IMR-90 (cell line): ENCODE measurements around the gene CSNK1G2. TPM values are rescaled to one million over a fixed set of nuclear protein-coding genes. Genes with fewer than 3 reads are reported as not detected.

ENCODE experiments used
- ATAC-seq: fragments of 200-7000 bp; cut with Tn5 transposase; 2 replicates; pipeline ENCODE4 v1.9.1; 2020; ENCODE audit warnings: low read depth, mild to moderate bottlenecking, moderate library complexity
- BruUV-seq: library from RNA; stranded (reverse); fragments of 400-500 nt; replicated peaks from 2 replicates; lab custom pipeline; 2021; lab: Mats Ljungman, UMichigan
- CTCF ChIA-PET: fragments of 300-600 bp; formaldehyde crosslinking; extraction: SDS; loops from one replicate; lab custom pipeline; 2021; ENCODE audit warnings: antibody characterized with exemption; lab: Yijun Ruan, JAX
- POLR2A ChIA-PET: fragments of 300-600 bp; sonication (Branson Sonifier 250); formaldehyde crosslinking; loops from one replicate; lab custom pipeline; 2022; ENCODE audit warnings: antibody characterized with exemption; ENCODE audit not compliant: unreplicated experiment; lab: Charles Lee
- DNase-seq: peaks from one replicate; pipeline ENCODE4 v3.0.0; 2013
- H2AFZ ChIP-seq: replicated peaks from 2 replicates; pipeline ENCODE3; 2013; ENCODE audit warnings: low read length, mild to moderate bottlenecking; ENCODE audit not compliant: poor library complexity
- H2AK5ac ChIP-seq: 2 replicates; pipeline ENCODE4 v1.6.1; 2013; ENCODE audit warnings: low read depth, low read length, inconsistent platforms
- H2AK9ac ChIP-seq: replicated peaks from 2 replicates; pipeline ENCODE3; 2013; ENCODE audit warnings: mild to moderate bottlenecking, low read depth, low read length, moderate library complexity; ENCODE audit not compliant: poor library complexity
- H2BK120ac ChIP-seq: 2 replicates; pipeline ENCODE4 v1.6.1; 2013; ENCODE audit warnings: low read depth, low read length, inconsistent platforms
- H2BK15ac ChIP-seq: 3 replicates; pipeline ENCODE4 v1.6.1; 2013; ENCODE audit warnings: low read depth, low read length, inconsistent platforms
- H2BK20ac ChIP-seq: 2 replicates; pipeline ENCODE4 v1.6.1; 2013; ENCODE audit warnings: low read depth, mild to moderate bottlenecking, inconsistent platforms, low read length, moderate library complexity
- H2BK5ac ChIP-seq: 2 replicates; pipeline ENCODE4 v1.6.1; 2013; ENCODE audit warnings: mild to moderate bottlenecking, low read depth, low read length, inconsistent platforms; ENCODE audit not compliant: poor library complexity, severe bottlenecking
- H3K14ac ChIP-seq: replicated peaks from 2 replicates; pipeline ENCODE4 v1.6.1; 2013; ENCODE audit warnings: low read depth, low read length, inconsistent platforms
- H3K18ac ChIP-seq: 2 replicates; pipeline ENCODE4 v1.6.1; 2013; ENCODE audit warnings: low read depth, low read length, control low read depth
- H3K23ac ChIP-seq: 2 replicates; pipeline ENCODE4 v1.6.1; 2013; ENCODE audit warnings: low read depth, low read length, inconsistent platforms
- H3K27ac ChIP-seq: 2 replicates; pipeline ENCODE4 v1.5.1; 2013; ENCODE audit warnings: mild to moderate bottlenecking, control low read depth, low read length; ENCODE audit not compliant: insufficient read depth
- H3K27me3 ChIP-seq: 2 replicates; pipeline ENCODE4 v1.6.1; 2013; ENCODE audit warnings: low read length; ENCODE audit not compliant: control insufficient read depth, insufficient read depth
- H3K36me3 ChIP-seq: 2 replicates; pipeline ENCODE4 v1.6.1; 2013; ENCODE audit warnings: low read length, mixed read lengths; ENCODE audit not compliant: control insufficient read depth, insufficient read depth
- H3K4ac ChIP-seq: 2 replicates; pipeline ENCODE4 v1.6.1; 2013; ENCODE audit warnings: low read depth, low read length, inconsistent platforms
- H3K4me1 ChIP-seq: 2 replicates; pipeline ENCODE4 v1.6.1; 2013; ENCODE audit warnings: low read length, mixed read lengths; ENCODE audit not compliant: control insufficient read depth, insufficient read depth
- H3K4me2 ChIP-seq: 2 replicates; pipeline ENCODE4 v1.6.1; 2013; ENCODE audit warnings: low read depth, mild to moderate bottlenecking, control low read depth, low read length, moderate library complexity
- H3K4me3 ChIP-seq: 2 replicates; pipeline ENCODE4 v1.5.1; 2013; ENCODE audit warnings: low read depth, mild to moderate bottlenecking, control low read depth, low read length, moderate library complexity; ENCODE audit not compliant: insufficient read depth
- H3K56ac ChIP-seq: 2 replicates; pipeline ENCODE4 v1.6.1; 2013; ENCODE audit warnings: low read length, inconsistent platforms; ENCODE audit not compliant: insufficient read depth; ENCODE audit errors: extremely low read depth
- H3K79me1 ChIP-seq, 2 experiments: 2 replicates each; pipeline ENCODE4 v1.6.1; 2013; ENCODE audit warnings: low read length in 2 of 2, inconsistent platforms in 1 of 2, low read depth in 1 of 2
- H3K9ac ChIP-seq: 2 replicates; pipeline ENCODE4 v1.6.1; 2013; ENCODE audit warnings: low read depth, low read length, control low read depth
- H3K9me1 ChIP-seq: 2 replicates; pipeline ENCODE4 v1.6.1; 2013; ENCODE audit warnings: low read length, inconsistent platforms; ENCODE audit not compliant: insufficient read depth
- H3K9me3 ChIP-seq: 2 replicates; pipeline ENCODE4 v1.6.1; 2013; ENCODE audit warnings: low read length; ENCODE audit not compliant: control insufficient read depth, insufficient read depth
- H4K20me1 ChIP-seq: 2 replicates; pipeline ENCODE4 v1.6.1; 2013; ENCODE audit warnings: low read length, inconsistent platforms; ENCODE audit not compliant: insufficient read depth
- H4K5ac ChIP-seq: 2 replicates; pipeline ENCODE4 v1.6.1; 2013; ENCODE audit warnings: mild to moderate bottlenecking, low read depth, low read length, control low read depth
- H4K8ac ChIP-seq, 2 experiments: 2 replicates each; pipeline ENCODE4 v1.6.1; 2013; ENCODE audit warnings: low read depth in 2 of 2, low read length in 2 of 2, control low read depth in 1 of 2, inconsistent platforms in 1 of 2
- H4K91ac ChIP-seq: 2 replicates; pipeline ENCODE4 v1.6.1; 2013; ENCODE audit warnings: low read depth, low read length, inconsistent platforms; ENCODE audit not compliant: insufficient read depth
- BHLHE40 ChIP-seq: fragments of 150-350 bp; IDR thresholded peaks from 2 replicates; pipeline ENCODE4 v1.6.1; 2016; ENCODE audit warnings: mild to moderate bottlenecking, low read depth, low read length
- CEBPB ChIP-seq: IDR thresholded peaks from 2 replicates; pipeline ENCODE4 v1.6.1; 2012; ENCODE audit warnings: low read depth, low read length, improper control_type of control experiment
- CHD1 ChIP-seq: IDR thresholded peaks from 2 replicates; pipeline ENCODE4 v1.6.1; 2012; ENCODE audit warnings: low read depth, low read length, improper control_type of control experiment
- CTCF ChIP-seq: conservative IDR thresholded peaks from 2 replicates; pipeline ENCODE4 v1.5.1; 2012; ENCODE audit warnings: mild to moderate bottlenecking, low read depth, low read length, improper control_type of control experiment
- FOS ChIP-seq: fragments of 150-350 bp; IDR thresholded peaks from 2 replicates; pipeline ENCODE4 v1.6.1; 2016; ENCODE audit warnings: low read depth, low read length
- MAFK ChIP-seq: IDR thresholded peaks from 2 replicates; pipeline ENCODE4 v1.6.1; 2012; ENCODE audit warnings: low read depth, low read length, improper control_type of control experiment
- MAZ ChIP-seq: IDR thresholded peaks from 2 replicates; pipeline ENCODE4 v1.6.1; 2012; ENCODE audit warnings: low read depth, mild to moderate bottlenecking, low read length, improper control_type of control experiment, moderate library complexity, borderline replicate concordance
- MXI1 ChIP-seq: IDR thresholded peaks from 2 replicates; pipeline ENCODE4 v1.6.1; 2012; ENCODE audit warnings: low read depth, mild to moderate bottlenecking, low read length, moderate library complexity, borderline replicate concordance
- NFE2L2 ChIP-seq: fragments of 150-350 bp; IDR thresholded peaks from 2 replicates; pipeline ENCODE4 v1.6.1; 2016; ENCODE audit warnings: low read depth, mild to moderate bottlenecking, low read length
- POLR2A ChIP-seq: IDR thresholded peaks from 2 replicates; pipeline ENCODE4 v1.6.1; 2012; ENCODE audit warnings: mild to moderate bottlenecking, low read depth, low read length
- RAD21 ChIP-seq: IDR thresholded peaks from 2 replicates; pipeline ENCODE4 v1.6.1; 2012; ENCODE audit warnings: low read length, improper control_type of control experiment
- RCOR1 ChIP-seq: IDR thresholded peaks from 2 replicates; pipeline ENCODE4 v1.6.1; 2012; ENCODE audit warnings: mild to moderate bottlenecking, low read length, improper control_type of control experiment; ENCODE audit not compliant: insufficient replicate concordance
- RFX5 ChIP-seq: IDR thresholded peaks from 2 replicates; pipeline ENCODE4 v1.8.0; 2012; ENCODE audit warnings: low read depth, mild to moderate bottlenecking, low read length, moderate library complexity
- USF2 ChIP-seq: fragments of 150-350 bp; IDR thresholded peaks from 2 replicates; pipeline ENCODE4 v1.6.1; 2017; ENCODE audit warnings: mild to moderate bottlenecking, antibody characterized with exemption, low read length, low read depth
- WGBS, 2 experiments: methylation state at CpG; one replicate each; pipeline versions ENCODE4 v1.1.5 to v1.1.7; 2013; ENCODE audit warnings: missing lambda C conversion rate in 2 of 2; ENCODE audit not compliant: insufficient read length in 1 of 2; ENCODE audit errors: extremely low coverage in 2 of 2; 5-methylcytosine and 5-hydroxymethylcytosine counted together
- dilution Hi-C: fragments of 300-500 bp; cut with HindIII; formaldehyde crosslinking; loops from one replicate; pipeline ENCODE4 v1.14.3; 2018; ENCODE audit warnings: low sequenced_read_pairs; ENCODE audit not compliant: unreplicated experiment
- in situ Hi-C: fragments of 300-500 bp; cut with MboI; formaldehyde crosslinking; loops from 3 replicates; pipeline ENCODE4 v1.14.3; 2019; ENCODE audit warnings: low sequenced_read_pairs, inconsistent platforms, mixed read lengths
- intact Hi-C: fragments of 100-400 bp; cut with micrococcal nuclease; formaldehyde crosslinking; loops from 2 replicates; pipeline ENCODE4 v1.10.0; 2022
- polyA plus RNA-seq, 3 experiments: library from polyadenylated mRNA; depleted of rRNA; stranded (reverse); fragments of >200 nt; gene quantifications; 2 replicates each; pipeline ENCODE4 v1.2.3, GENCODE V29; 2012; ENCODE audit warnings: low replicate concordance in 1 of 3
- total RNA-seq: library from RNA; depleted of rRNA; stranded (reverse); fragments of >200 nt; gene quantifications from 2 replicates; pipeline ENCODE4 v1.2.3, GENCODE V29; 2012
- TF ChIP-seq, protein P1 (sequence below): fragments of 150-350 bp; IDR thresholded peaks from 2 replicates; pipeline ENCODE4 v1.6.1; 2016; ENCODE audit warnings: low read depth, mild to moderate bottlenecking, low read length, moderate library complexity, borderline replicate concordance

CSNK1G2 gene
- total and polyA plus RNA-seq, 2 of the 4 experiments (the other 2 are of a cell fraction), result 38.0 to 96.3 TPM

- Histone ChIP-seq H3K79me1 (peaks cover 0 to 4% of the 10 kb centered on the region in 2 experiments; a peak in 1 of 4 replicates), H3K27ac (no peak overlapping the region), H3K9ac (no peak overlapping the region), H3K4me1 (no peaks in the 10 kb centered on the region), H2AK5ac (no peak overlapping the region), H3K36me3 (peaks cover 63% of the 10 kb centered on the region), H3K4ac (no peak overlapping the region), H2AK9ac (no peak overlapping the region), H3K14ac (no peak overlapping the region), H3K56ac (no peak overlapping the region), H3K27me3 (no peaks in the 10 kb centered on the region), H2AFZ (peak overlapping the region; percentile 32), H4K5ac (no peak overlapping the region), H4K8ac (no peak overlapping the region), H2BK120ac (no peak overlapping the region), H3K4me3 (no peak overlapping the region), H2BK5ac (no peak overlapping the region), H4K91ac (no peak overlapping the region), H2BK15ac (no peak overlapping the region), H3K4me2 (no peak overlapping the region), H2BK20ac (no peak overlapping the region), H4K20me1 (peaks cover 11% of the 10 kb centered on the region), H3K9me1 (no peaks in the 10 kb centered on the region), H3K23ac (no peak overlapping the region), H3K9me3 (no peaks in the 10 kb centered on the region), H3K18ac (no peak overlapping the region)
- TSS peak; percentile 93 for BruUV-seq
- in situ Hi-C loops (no loop called here), dilution Hi-C loops (no loop called here), intact Hi-C loops (no loop called here)
- ATAC-seq (no peak), DNase-seq (no peak)
- CTCF ChIA-PET, result no interaction called here
- 91% methylated on average over 31 of the region's 42 CpGs; no CpG with 5 or more reads in 1 of the 2 experiments for WGBS, 2 experiments
- POLR2A ChIA-PET, result no interaction called here
- TF ChIP-seq MXI1 (no peak), RCOR1 (no peak), MAFK (no peak), RFX5 (no peak), USF2 (no peak), CHD1 (no peak), RAD21 (no peak), POLR2A (no peak), MAZ (no peak), FOS (no peak), NFE2L2 (no peak), CTCF (no peak), BHLHE40 (no peak), CEBPB (no peak)
- TF ChIP-seq, protein P1, sequence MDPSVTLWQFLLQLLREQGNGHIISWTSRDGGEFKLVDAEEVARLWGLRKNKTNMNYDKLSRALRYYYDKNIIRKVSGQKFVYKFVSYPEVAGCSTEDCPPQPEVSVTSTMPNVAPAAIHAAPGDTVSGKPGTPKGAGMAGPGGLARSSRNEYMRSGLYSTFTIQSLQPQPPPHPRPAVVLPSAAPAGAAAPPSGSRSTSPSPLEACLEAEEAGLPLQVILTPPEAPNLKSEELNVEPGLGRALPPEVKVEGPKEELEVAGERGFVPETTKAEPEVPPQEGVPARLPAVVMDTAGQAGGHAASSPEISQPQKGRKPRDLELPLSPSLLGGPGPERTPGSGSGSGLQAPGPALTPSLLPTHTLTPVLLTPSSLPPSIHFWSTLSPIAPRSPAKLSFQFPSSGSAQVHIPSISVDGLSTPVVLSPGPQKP, result no peak
Measured at GRCh38 chr19:1986357-1987162, 45.6 kb downstream of the CSNK1G2 start.
